HG02973 (cell line): Measurements from ENCODE around the gene SELENOI.
"Not testable (repeated sequence)": the region's sequence is repeated elsewhere in the genome, so short reads cannot be mapped to it uniquely, and the experiment has no call there.

Experiments used
- ATAC-seq: cut with Tn5 transposase; IDR thresholded peaks from one replicate; pipeline ENCODE4 v1.9.1; 2021; ENCODE audit warnings: moderate library complexity; ENCODE audit not compliant: unreplicated experiment

SELENOI gene

GRCh38 chr2:26355038-26355995 lies 9.4 kb downstream of the SELENOI start:
- ATAC-seq = no peak

- no peak for ATAC-seq
Measured at GRCh38 chr2:26356111-26356510, 10.2 kb downstream of the SELENOI start.

DNA sequence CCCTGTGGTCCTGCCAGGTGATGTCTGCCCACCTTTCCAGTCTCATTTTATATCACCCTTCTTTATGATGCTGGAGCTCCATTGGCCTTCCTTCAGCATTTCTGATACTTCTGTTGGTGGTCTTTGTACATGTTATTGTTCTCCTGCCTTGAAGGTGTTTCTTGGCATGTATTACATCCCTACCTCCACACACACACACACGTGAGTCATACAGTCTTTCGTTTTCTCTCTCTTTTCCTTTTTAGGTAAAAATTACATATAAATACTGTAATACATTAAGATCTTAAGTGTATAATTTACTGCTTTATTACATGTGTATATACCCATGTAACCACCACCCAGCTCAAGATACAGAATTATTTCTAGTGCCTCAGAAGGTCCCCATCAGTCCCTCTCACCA lies 10.8 kb downstream of the SELENOI start:
- ATAC-seq = no peak

- no peak for ATAC-seq
Measured at GRCh38 chr2:26359886-26360473, 14.0 kb downstream of the SELENOI start.

- no peak for ATAC-seq
Measured at GRCh38 chr2:26363323-26363722, 17.4 kb downstream of the SELENOI start.

GRCh38 chr2:26363958-26364357 lies 18.0 kb downstream of the SELENOI start:
- no peak for ATAC-seq

GRCh38 chr2:26364669-26365068 lies 18.7 kb downstream of the SELENOI start:
- ATAC-seq = no peak

GRCh38 chr2:26366957-26367356 lies 21.0 kb downstream of the SELENOI start:
- no peak for ATAC-seq

DNA sequence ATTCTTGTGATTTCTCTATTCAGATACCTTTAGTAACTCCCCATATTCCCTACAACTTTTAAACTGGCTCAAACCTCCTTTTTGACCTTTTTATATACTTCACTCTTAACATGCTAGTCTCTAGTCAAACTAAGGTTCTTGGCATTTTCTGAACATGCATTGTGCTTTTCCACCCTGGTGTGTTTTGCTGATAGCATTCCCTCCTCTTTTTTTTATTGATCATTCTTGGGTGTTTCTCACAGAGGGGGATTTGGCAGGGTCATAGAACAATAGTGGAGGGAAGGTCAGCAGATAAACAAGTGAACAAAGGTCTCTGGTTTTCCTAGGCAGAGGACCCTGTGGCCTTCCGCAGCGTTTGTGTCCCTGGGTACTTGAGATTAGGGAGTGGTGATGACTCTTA lies 23.7 kb downstream of the SELENOI start:
- not testable (repeated sequence) for ATAC-seq

DNA sequence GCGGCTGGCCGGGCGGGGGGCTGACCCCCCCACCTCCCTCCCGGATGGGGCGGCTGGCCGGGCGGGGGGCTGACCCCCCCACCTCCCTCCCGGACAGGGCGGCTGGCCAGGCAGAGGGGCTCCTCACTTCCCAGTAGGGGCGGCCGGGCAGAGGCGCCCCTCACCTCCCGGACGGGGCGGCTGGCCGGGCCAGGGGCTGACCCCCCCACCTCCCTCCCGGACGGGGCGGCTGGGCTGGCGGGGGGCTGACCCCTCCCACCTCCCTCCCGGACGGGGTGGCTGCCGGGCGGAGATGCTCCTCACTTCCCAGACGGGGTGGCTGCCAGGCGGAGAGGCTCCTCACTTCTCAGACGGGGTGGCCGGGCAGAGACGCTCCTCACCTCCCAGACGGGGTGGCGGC lies 25.0 kb downstream of the SELENOI start:
- not testable (repeated sequence) for ATAC-seq

DNA sequence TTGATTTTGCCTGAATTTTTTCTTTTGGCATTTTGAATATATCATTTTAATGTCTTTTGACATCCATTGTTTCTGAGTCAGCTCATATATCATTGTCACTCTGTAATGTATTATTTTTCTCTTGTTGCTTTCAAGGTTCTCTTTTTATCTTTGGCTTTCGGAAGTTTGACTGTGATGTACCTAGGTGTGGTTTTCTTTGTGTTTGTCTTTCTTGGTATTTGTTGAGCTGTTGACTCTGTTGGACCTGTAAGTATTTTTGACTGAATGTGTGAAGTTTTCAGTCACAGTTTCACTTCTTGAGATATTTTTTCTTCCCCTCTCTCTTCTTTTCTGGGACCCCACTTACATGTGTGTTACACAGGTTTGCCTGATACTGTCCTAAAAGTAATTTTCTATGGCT lies 30.9 kb downstream of the SELENOI start:
- no peak for ATAC-seq

GRCh38 chr2:26380281-26380680 lies 34.3 kb downstream of the SELENOI start:
- ATAC-seq = no peak

DNA sequence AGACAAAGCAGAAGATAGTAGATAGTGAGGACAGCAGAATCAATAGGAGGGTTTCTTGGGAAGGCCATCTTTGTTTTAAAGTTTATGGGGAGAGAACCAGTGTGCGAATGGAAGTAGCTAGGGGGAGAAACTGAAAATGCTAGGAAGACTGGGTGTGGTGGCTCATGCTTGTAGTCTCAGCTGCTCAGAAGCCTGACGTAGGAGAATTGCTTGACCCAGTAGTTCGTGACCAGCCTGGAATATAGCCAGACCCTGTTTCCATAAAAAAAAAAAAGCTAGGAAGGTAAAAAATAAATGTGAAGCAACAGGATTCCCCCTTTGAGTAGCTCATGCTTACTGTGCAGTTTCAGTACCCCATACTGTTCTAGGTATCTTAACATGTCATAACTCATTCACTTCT lies 36.6 kb downstream of the SELENOI start:
- ATAC-seq = no peak

- ATAC-seq = no peak
Measured at GRCh38 chr2:26384183-26384582, 38.2 kb downstream of the SELENOI start.

GRCh38 chr2:26384597-26384996 lies 38.7 kb downstream of the SELENOI start:
- no peak for ATAC-seq

GRCh38 chr2:26387189-26387588 lies 41.2 kb downstream of the SELENOI start:
- ATAC-seq = no peak

DNA sequence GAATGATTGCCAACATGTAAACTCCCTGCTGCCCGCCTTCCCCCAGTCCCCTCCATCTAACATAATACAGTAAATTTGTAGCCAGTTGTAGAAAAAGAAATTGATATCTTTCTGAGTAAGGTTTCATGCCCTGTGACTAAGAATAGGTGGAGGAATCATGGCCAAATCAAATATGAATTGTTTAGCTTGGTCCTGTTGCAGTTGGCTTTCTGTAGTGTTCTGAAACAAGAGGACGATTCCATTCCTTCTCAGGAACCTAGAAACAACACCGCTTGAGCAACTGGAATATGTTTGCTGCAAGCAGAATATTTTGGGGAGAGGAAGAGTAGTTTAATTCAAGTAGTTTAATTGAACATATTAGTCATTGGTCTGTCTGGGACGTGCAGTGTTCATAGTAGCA lies 48.8 kb downstream of the SELENOI start:
- no peak for ATAC-seq

DNA sequence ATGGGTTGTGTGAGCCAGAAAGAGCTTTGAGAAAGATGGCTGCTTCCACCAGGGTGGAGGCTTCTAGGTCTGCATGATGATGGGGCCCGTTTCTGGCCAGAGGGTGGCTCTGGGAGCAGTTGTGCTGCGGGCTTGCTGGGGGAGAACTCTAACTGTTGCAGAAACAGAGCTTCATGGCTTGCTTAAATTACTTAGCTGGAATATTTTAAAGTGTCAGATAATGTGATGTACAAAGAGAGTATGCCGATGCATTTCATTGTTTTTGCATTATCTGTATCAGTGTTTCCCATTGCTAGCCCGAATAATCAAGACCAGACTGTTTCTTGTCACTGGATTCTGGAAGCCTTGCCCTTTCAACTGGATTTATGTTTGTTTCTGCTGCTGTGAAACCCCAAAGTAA lies 49.5 kb downstream of the SELENOI start:
- no peak for ATAC-seq

GRCh38 chr2:26396734-26397298 lies 50.9 kb downstream of the SELENOI start:
- no peak for ATAC-seq

DNA sequence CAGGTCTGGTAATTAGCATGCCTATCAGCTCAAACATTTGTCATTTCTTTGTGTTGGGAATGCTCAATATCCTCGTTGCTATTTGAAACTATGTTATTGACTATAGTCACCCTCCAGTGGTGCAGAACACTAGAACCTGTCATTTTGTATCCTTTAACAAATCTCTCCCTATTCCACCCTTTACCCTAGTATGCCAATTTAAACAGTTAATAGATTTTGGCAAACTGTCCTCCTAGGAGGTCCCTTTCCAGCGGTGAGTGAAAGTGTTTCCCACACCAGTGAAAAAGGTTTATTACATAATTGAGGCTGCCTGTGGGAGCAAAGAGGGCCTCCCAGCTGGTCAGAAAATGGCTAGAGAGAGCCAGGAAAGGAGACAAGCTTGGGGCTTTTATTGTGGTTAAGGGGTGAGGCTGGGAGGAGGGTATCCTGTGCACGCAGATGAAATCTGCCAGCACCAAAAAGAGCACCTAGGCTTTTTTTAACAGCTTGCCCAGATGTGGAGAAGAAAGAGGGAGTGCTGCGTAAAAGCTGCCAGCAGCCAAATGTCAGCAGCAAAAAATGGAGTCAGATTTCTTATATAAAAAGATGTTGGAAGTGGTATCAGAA lies 53.9 kb downstream of the SELENOI start:
- no peak for ATAC-seq

- ATAC-seq = no peak
Measured at GRCh38 chr2:26400723-26401122, 54.8 kb downstream of the SELENOI start.
